ENCODE measurements around the gene SCMH1.

DNA sequence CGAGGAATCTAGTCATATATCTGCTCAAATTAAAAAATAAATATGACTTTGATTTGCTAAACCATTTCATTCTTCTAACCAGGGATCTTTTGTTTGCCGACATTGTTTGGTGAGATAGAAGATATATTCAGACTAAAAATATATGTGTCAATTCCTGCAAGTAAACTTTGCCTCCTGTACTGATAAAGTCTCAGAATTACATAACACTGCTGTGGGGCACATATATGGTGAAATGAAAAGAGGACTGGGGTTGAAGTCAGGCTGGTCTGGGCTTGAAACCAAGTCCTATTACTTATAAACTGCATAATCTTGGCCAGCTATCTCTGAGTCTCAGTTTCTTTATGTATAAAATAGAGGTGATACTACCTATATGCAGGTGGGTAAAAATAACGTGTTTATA, 9.8 kb downstream of the SCMH1 start:
- TF ChIP-seq EP300 (IDR thresholded peaks at IDR 0.05) (no peak), POLR2A (IDR thresholded peaks at IDR 0.05) (no peak), POLR2AphosphoS5 (IDR thresholded peaks at IDR 0.05) (no peak)
- TF ChIP-seq, protein P1, sequence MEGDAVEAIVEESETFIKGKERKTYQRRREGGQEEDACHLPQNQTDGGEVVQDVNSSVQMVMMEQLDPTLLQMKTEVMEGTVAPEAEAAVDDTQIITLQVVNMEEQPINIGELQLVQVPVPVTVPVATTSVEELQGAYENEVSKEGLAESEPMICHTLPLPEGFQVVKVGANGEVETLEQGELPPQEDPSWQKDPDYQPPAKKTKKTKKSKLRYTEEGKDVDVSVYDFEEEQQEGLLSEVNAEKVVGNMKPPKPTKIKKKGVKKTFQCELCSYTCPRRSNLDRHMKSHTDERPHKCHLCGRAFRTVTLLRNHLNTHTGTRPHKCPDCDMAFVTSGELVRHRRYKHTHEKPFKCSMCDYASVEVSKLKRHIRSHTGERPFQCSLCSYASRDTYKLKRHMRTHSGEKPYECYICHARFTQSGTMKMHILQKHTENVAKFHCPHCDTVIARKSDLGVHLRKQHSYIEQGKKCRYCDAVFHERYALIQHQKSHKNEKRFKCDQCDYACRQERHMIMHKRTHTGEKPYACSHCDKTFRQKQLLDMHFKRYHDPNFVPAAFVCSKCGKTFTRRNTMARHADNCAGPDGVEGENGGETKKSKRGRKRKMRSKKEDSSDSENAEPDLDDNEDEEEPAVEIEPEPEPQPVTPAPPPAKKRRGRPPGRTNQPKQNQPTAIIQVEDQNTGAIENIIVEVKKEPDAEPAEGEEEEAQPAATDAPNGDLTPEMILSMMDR (IDR thresholded peaks at IDR 0.05), result no peak
